LoVo (cell line): Measurements from ENCODE around the gene AP3S2.
"Not testable (repeated sequence)": the region's sequence is repeated elsewhere in the genome, so short reads cannot be mapped to it uniquely, and the experiment has no call there.

ENCODE experiments used
- DNase-seq: peaks from one replicate; pipeline ENCODE4 v3.0.0-alpha.2; 2016; ENCODE audit warnings: low spot score

AP3S2 gene

DNA sequence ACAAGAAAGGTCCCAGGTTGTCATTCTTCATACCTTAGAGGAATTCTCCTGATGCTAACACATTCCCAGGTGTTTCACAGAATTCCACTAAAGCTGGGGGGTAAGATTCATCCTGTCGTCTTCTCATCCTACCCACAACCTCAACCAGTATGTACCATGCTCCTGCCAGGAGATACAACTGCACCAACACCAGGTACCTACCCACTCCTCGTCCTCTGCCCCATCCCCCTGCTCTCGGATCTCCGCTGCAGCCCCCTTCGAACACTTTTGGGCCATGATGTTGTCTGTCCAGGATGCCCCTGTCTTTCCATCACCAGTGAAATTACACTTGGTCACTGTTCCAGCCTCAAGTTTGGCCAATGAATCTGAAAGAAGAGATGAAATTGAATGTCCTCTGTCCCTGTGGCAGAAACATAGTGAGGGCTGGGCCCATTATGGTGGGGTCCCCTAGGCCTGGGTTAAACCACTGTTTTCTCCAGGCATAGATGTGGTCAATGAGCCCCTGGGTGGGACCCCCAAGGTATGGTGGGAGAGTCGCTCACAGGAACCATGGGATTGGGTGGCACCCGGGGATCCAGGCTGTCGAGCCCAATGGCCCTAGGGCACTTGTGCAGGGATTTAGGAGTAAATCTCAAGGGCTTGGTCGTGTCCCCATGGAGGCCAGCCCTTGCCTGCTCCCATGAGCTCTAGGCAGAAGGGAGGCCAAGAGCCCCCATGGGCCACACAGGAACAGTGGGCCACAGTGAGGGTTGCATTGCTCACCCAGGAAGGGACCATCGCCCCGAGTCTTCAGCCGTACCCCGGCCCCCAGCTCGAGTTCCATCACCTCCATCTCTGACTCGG lies 9.4 kb upstream of the AP3S2 start:
- DNase-seq = no peak

- no peak for DNase-seq
Measured at GRCh38 chr15:89900849-89901248, 7.1 kb upstream of the AP3S2 start.

DNA sequence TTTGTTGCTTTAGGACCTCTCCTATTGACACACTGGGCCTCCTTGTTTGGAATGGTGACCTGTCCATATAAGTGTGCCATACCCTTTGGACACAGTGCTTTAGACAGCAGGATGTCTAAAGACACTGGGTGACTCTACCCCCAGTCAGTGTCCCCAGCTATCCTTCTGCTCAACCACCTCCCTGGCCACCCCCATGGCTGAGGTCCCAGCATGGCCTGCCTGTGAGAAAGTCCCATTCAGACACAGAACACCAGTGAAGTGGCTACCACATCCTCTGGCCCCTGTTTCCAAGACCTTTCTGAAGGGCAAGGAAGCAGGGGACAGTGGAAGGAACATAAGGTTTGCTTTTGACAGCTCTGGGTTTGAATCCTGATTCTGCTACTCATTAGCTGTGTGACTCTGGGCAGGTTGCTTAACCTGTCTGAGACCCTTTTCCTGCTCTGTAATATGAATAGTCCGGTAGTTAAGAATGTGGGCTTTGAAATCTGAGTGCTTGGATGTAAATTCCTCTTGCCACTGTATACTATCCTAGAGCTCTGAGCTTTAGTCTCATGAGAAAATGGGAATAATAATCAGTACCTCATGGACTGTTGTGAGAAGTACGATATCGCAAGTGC lies 6.3 kb upstream of the AP3S2 start:
- DNase-seq = no peak

DNA sequence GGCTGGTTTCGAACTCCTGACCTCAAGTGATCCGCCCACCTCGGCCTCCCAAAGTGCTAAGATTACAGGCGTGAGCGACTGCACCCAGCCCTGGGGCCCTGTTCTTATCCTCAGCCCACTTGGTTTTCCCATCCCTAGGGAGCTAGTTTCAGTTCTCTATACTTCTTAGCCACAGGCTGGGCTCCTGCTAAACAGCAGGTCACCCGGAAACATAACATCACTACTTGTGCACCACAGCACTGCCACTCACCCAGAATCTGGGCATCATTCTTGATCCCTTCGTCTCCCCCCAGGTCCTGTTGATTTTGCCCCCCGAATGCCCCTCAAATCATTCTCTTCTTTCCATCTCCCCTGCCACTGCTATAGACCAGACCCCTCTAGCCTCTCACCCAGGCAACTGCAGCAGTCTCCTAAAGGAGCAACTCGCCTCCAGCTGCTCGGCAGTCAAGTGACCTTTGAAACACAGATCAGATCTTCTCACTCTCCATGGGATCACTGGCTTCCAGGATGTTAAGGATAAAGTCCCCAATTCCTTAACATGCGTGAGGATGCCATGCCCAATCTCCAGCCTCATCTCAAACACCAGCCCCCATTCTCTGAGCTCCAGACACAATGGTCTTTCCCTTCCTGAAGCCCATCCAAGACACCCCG lies 5.6 kb upstream of the AP3S2 start:
- no peak for DNase-seq

- DNase-seq = peak; percentile 65
Measured at GRCh38 chr15:89898614-89899294, 5.0 kb upstream of the AP3S2 start.

DNA sequence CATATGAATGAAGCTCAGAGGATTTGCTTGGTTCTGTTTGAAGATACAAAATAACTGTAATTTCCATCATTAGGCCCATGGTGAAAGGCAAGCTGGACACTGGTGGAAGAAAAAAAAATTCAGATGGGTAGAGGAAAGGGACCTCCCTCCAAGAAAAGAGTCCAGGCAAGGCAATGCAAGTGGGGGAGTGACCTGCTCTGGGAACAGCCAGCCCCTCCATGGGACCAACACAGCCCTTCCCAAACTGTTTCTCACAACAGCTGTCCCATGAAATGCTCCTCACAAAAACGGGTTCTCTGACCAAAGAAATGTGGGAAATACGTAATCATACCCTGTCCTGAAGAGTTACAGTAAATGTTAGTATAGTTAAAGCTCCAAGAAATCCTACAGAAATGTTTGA lies 4.4 kb upstream of the AP3S2 start:
- DNase-seq = no peak

DNA sequence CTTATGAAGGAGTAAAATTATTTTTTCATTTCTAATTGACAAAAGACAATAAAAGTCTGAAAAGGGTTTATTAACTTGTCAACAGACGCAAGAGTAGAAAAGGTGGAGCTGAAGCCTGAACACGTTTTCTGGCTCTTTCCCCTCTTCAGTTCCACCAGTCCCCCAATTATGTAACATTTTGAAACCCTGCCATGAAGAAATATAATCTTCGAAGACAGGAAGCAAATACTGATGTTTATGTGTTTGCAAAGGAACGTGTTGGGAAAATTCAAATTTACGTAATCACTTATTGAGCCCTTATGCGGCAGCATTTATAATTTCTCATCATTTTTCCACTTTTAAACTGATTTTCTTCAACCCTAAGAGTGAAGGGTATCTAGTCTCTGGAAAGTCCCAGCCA lies 767 bp downstream of the AP3S2 start:
- DNase-seq = no peak

GRCh38 chr15:89888214-89888804 lies 5.5 kb downstream of the AP3S2 start:
- no peak for DNase-seq

GRCh38 chr15:89885611-89886010 lies 8.2 kb downstream of the AP3S2 start:
- DNase-seq = no peak

DNA sequence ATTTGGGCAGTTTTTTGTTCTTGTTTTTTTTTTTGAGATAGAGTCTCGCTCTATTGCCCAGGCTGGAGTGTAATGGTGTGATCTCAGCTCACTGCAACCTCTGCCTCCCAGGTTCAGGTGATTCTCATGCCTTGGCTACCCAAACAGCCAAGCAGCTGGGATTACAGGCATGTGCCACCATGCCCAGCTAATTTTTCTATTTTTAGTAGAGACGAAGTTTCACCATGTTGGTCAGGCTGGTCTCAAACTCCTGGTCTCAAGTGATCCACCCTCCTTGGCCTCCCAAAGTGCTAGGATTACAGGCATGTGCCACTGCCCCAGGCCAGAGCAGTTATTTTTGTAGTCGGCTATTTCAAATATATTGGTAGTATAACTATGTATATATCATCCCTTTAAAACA lies 8.6 kb downstream of the AP3S2 start:
- DNase-seq = not testable (repeated sequence)

DNA sequence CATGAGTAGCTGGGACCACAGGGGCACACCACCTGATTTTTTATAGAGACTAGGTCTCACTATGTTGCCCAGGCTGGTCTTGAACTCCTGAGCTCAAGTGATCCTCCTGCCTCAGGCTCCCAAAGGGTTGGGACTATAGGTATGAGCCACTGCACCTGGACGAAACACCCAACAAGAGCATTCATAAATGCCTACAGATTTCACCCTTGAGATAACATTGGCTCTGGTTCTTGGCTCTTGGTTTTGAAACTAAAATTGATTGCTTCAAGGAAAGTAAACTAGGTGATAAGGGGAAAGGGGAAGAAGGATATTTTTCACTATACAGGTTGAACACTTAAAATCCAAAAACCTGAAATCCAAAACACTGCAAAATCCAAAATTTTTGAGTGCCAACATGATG lies 10.3 kb downstream of the AP3S2 start:
- no peak for DNase-seq

DNA sequence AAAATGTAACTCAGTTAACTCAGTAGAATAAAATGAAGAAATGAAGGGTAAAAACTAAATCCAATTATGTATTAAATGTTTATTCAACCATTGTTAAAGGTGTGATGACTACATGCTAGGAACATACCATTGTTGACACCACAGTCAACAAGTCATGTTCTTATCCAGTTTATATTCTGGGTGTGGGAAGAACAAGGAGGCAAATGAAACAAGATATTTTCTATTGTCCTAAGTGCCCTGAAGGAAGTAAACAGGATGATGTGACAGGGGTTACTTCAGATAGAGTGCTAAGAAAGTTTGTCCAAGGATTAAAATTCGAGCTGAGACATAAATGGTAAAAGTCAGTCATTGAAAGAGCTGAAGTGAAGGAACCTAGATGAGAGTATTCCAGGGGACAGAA lies 13.1 kb downstream of the AP3S2 start:
- no peak for DNase-seq

GRCh38 chr15:89878323-89878722 lies 15.5 kb downstream of the AP3S2 start:
- no peak for DNase-seq

- no peak for DNase-seq
Measured at GRCh38 chr15:89877083-89877425, 16.7 kb downstream of the AP3S2 start.

DNA sequence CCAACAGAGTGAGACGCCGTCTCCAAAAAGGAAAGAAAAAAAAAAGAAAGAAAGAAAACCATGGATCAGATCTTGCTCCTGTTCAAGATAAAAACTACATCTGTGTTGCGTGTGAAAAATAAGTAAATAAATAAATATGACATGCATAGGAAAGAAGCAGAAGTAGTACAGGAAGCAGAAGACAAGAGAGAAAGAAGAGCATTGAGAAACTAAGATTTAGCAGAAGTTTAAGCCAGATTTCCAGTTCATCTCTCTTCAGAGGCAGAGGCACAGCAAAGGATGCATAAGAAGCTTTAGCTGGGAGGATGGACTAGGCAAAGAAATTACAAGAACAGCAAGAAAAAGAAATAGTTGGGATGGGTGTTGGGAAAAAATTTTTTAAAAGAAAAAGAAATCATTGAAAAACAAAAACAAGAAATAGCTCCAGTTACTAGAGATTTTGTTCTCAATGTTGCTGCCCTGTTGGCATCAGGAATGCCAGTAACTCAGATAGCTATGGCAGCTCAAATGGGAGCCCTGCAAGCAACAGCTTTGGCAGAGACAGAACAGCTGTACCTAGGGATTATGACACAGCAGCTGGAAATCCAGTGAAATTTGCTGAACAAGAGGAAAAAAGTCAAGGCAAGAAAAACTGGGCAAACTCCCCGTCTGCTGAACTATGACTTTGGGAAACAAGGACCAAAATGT lies 17.3 kb downstream of the AP3S2 start:
- no peak for DNase-seq

GRCh38 chr15:89875741-89876140 lies 18.1 kb downstream of the AP3S2 start:
- DNase-seq = no peak

DNA sequence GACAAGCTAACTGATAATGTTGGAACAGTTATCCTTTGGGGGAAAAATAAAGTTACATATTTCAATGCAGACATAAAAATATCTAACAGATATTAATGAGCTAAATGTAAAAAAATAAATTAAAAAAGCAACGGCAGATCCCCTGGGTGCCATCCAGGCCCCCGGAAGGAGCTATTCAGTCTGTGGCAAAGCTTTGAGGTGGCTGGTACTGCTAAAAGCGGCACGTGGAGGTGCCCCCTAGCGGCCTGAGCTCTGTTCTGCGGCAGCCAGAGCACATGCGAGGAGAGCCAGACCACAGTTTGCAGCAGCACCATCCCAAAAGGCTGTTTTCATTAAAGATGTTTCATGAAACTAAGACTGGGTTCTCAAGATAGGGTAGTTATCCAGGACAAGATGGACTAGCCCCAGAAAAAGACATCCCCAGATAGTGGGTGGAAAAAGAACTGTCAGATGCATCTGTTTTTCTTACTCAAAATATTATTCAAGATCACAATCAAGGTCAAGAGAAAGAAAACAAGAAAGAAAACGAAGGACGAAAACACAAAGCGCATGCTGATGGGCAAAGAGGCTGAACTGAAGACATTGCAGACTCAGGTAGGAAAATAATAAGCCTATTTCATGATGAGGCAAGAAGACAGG lies 18.7 kb downstream of the AP3S2 start:
- peak; percentile 85 for DNase-seq

- DNase-seq = no peak
Measured at GRCh38 chr15:89870688-89871288, 23.0 kb downstream of the AP3S2 start.

DNA sequence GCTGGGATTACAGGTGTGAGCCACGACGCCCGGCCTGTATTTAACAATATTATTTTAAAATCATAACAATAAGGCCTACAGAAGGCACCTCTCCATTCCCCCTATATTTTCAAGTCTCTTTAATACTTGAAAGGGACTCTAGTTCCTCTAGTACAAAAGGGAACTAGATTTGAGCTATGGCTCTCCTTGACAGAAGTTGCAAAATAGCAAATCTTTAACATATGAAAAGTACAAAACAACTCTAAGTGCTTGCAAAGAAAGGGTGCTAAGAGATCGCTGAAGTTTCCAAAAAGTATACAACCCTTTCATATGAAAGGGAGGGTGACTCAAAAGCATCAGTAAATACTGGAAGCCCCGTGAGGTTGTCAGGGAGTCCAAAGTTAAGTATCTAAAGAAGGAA lies 23.8 kb downstream of the AP3S2 start:
- DNase-seq = no peak

DNA sequence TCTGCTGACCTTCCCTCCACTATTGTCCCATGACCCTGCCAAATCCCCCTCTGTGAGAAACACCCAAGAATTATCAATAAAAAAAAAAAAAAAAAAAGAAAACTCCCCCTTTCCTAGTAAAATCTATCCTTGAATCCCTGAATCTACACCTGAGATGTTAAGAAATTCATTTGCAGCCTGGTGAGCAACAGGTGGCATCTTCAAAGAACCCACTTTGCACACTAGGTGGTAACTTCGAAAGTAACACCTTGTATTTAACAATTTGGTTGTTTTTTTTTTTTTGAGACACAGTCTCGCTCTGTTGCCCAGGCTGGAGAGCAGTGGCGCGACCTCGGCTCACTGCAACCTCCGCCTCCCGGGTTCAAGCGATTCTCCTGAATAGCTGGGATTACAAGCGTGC lies 24.3 kb downstream of the AP3S2 start:
- not testable (repeated sequence) for DNase-seq
